GM21360 (cell line): ENCODE measurements around the gene SPINK5.

Experiments
- ATAC-seq: cut with Tn5 transposase; IDR thresholded peaks from one replicate; pipeline ENCODE4 v1.9.1; 2021; ENCODE audit warnings: mild to moderate bottlenecking, moderate library complexity; ENCODE audit not compliant: unreplicated experiment

Gene SPINK5

DNA sequence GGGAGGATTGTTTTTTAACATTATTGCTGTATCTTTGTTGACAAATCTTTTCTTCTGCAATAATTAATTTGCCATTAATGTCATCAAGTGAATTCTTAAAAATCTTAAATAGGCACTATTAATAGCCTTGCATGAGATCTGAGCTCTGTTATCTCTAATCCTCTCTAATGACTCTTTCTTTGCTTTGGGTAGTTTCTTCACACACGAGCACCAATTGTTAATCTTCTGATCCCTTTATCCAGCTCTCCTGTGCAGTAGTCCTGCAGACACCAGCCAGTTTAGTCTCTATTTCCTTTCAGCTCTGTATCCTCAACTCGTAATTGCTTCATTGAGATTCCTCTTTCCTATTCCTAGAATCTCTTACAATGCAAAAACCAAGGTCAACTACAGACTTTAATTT is 112.7 kb downstream of the SPINK5 start:
- ATAC-seq, result no peak

DNA sequence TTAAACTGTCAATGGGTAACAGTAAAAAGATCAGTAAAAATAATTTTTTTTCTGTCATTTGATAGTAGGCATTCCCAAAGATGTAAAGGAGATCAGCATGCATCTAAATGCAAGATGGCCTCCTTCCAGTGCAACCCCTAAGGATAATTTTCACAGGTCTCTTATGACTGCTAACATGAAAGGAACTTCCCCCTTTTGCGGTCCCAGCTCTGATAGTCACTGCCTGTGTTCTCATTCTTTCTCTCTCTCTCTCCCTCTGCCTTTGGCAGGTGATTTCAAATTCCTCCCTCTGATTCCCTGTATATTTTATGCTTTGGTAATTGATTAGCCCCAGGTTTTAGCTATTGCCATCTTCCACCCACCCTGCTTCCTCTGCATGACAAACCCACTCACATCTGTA is 113.4 kb downstream of the SPINK5 start:
- no peak for ATAC-seq

DNA sequence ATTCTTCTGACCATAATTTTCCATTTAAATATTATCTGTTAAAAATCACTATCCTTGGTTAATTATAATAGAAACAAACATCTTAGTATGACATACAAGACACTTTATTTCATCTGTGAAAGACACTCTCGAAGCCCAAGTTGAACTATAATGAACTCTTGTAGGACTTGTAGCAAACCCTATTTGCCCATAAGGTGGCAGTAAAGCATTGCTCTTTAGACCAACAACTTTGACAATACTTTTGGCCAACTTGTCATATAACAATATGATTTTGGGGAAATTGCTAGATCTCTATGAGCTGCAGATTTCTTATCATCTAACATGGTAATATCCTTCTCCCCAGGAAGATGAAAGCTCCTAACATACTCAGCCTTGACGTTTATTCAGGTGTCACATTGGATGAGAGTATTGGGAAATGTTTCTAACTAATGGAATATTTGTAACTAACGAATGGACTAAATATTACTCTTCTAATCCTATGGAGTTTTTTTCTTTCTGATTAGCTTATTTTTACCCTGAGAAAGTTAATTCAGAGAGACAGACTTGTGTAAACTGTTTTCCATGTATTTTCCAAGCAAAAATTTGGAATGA is 115.5 kb downstream of the SPINK5 start:
- ATAC-seq, result peak; percentile 87

DNA sequence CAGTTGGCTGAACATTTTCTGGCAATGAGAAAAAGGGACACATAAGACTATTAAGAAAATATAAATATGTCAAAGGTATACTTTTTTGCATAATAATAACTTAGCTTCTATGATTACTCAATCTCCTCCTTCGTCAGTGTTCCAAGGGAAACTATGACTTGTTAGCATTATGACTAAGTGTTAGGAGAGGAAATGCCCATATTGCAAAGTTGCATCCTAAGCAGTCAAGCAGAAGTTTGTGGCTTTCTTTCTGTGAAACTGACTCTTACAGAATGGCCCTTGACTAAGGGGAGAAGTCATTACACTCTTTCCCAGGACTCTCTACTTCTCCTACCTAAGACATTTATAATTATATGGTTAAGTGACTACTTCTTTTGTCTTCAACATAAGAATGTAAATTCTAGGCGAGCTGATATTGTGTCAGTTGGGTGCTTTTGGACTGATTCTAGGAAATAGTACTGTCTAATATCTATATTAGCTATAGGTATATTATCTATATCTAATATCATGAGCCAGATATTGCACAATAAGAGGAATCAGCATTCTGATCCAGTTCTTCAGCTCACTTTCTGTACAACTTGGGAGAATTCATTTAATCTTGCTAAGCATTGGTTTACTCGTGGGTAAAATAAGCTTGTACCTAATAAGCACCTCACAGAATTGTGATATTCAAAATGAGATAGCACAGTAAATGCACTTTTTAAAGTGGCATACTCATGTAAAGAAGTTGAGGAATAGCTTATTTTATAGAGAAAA is 122.6 kb downstream of the SPINK5 start:
- peak; percentile 88 for ATAC-seq
